Retinal pigment epithelial cell (primary cell): Measurements from ENCODE around the gene OR52A5.
"Not testable (repeated sequence)": the region's sequence is repeated elsewhere in the genome, so short reads cannot be mapped to it uniquely, and the experiment has no call there.

Experiments
- DNase-seq: peaks from one replicate; pipeline ENCODE4 v3.0.0-alpha.2; 2010; ENCODE audit warnings: low read depth
- H3K4me3 ChIP-seq: 2 replicates; pipeline ENCODE4 v1.5.1; 2011; ENCODE audit warnings: mild to moderate bottlenecking, low read length, control low read depth, moderate library complexity
- TF ChIP-seq, protein P1 (sequence below): conservative IDR thresholded peaks from 2 replicates; pipeline ENCODE4 v1.5.1; 2011; ENCODE audit warnings: low read depth, low read length, control low read depth, inconsistent platforms

Gene OR52A5

GRCh38 chr11:5137996-5138395 lies at the start of gene OR52A5:
TSS of gene OR52A5 (minus strand) at chr11:5138356. CDS start at chr11:5132642, 5,714 bp downstream.
- no peak within 1 kb of the TSS for H3K4me3 ChIP-seq
- TF ChIP-seq, protein P1, sequence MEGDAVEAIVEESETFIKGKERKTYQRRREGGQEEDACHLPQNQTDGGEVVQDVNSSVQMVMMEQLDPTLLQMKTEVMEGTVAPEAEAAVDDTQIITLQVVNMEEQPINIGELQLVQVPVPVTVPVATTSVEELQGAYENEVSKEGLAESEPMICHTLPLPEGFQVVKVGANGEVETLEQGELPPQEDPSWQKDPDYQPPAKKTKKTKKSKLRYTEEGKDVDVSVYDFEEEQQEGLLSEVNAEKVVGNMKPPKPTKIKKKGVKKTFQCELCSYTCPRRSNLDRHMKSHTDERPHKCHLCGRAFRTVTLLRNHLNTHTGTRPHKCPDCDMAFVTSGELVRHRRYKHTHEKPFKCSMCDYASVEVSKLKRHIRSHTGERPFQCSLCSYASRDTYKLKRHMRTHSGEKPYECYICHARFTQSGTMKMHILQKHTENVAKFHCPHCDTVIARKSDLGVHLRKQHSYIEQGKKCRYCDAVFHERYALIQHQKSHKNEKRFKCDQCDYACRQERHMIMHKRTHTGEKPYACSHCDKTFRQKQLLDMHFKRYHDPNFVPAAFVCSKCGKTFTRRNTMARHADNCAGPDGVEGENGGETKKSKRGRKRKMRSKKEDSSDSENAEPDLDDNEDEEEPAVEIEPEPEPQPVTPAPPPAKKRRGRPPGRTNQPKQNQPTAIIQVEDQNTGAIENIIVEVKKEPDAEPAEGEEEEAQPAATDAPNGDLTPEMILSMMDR = no peak
- DNase-seq = no peak

GRCh38 chr11:5178046-5178837 lies 40.1 kb upstream of the OR52A5 start:
- DNase-seq = no peak
- TF ChIP-seq, protein P1 = no peak
- no peak overlapping the region for H3K4me3 ChIP-seq

- no peak overlapping the region for H3K4me3 ChIP-seq
- no peak for DNase-seq
- TF ChIP-seq, protein P1 = no peak
These were observed 36.8 kb upstream of the OR52A5 start for GRCh38 chr11:5174934-5175333.

GRCh38 chr11:5171856-5172255 lies 33.7 kb upstream of the OR52A5 start:
- TF ChIP-seq, protein P1 = no peak
- DNase-seq = no peak
- H3K4me3 ChIP-seq = no peak overlapping the region

DNA sequence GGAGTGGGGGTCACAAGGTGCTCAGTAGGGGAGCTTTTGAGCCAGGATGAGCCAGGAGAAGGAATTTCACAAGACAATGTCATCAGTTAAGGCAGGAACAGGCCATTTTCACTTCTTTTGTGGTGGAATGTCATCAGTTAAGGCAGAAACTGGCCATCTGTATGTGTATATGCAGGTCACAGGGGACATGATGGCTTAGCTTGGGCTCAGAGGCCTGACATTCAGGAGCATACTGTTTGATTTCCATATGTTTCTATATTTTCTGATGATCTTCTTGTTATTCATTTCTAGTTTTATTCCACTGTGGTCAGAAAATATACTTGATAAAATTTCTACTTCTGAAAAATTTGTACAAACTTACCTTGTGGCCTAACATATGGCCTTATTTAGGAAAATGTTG lies 27.7 kb upstream of the OR52A5 start:
- not testable (repeated sequence) for H3K4me3 ChIP-seq, DNase-seq

DNA sequence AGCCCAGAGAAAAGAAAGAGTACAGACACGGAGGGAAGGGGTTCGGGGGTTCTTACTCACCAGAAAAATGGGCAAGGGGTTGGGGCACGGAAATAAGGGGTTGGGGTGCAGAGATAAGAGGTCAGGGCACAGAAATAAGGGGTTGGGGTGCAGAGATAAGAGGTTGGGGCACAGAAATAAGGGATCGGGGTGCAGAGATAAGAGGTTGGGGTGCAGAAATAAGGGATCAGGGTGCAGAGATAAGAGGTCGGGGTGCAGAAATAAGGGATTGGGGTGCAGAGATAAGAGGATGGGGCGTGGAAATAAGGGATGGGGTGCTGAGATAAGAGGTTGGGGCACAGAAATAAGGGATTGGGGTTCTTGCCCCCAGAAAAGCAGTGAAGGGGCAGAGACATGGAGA lies 26.7 kb upstream of the OR52A5 start:
- DNase-seq, H3K4me3 ChIP-seq: not testable (repeated sequence)

- DNase-seq, H3K4me3 ChIP-seq: not testable (repeated sequence)
These were observed 22.9 kb upstream of the OR52A5 start for GRCh38 chr11:5161045-5161444.

DNA sequence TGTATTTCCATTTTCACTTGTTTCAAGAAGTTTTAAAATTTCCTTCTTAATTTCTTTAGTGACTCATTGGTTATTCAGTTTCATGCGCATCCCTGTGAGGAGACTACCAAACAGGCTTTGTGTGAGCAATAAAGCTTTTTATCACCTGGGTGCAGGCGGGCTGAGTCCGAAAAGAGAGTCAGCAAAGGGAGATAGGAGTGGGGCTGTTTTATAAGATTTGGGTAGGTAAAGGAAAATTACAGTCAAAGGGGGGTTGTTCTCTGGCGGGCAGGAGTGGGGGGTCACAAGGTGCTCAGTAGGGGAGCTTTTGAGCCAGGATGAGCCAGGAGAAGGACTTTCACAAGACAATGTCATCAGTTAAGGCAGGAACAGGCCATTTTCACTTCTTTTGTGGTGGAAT lies 22.1 kb upstream of the OR52A5 start:
- H3K4me3 ChIP-seq, DNase-seq: not testable (repeated sequence)

DNA sequence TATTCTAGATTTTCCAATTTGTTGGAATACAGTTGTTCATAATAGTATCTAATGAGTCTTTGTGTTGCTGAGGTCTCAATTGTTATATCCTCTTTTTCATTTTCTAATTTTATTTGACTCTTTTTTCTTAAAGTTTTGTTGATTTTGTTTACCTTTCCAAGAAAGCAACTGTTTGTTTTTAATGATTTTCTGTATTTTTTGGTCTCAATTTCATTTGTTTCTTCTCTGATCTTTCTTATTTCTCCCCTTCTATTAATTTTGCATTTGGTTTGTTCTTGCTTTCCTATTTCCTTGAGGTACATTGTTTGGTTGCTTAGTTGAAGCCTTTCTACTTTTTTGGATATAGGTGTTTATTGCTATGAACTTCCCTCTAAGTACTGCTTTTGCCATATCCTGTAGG lies 21.6 kb upstream of the OR52A5 start:
- no peak overlapping the region for H3K4me3 ChIP-seq
- no peak for DNase-seq
- TF ChIP-seq, protein P1 = no peak
